Measurements from ENCODE around the gene CCR2. TPM values are rescaled to one million over a fixed set of nuclear protein-coding genes. Genes with fewer than 3 reads are reported as not detected.
"Not testable (repeated sequence)": the region's sequence is repeated elsewhere in the genome, so short reads cannot be mapped to it uniquely, and the experiment has no call there.

CCR2 gene
- total RNA-seq, 3 donors from 2014 or later: 1.2 to 3.4 (median 2.2) TPM

DNA sequence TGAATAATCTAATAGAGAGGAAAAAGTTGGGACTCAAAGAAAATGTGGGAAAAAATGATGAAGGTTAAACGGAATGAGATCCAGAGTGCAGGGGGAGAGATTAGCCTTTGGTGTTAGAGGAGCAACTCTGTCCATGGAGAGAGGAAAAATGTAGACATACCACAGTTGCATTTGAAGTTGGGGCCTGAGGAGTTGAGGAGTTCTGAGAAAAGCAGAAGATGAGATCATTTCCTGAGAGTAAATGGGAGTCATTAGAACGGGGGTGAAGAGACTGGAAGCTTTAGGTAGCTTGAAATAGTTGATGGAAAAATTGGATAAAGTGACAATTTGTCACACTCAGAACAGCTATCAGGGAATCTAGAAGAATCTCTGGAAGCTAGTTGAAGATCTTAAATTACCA, 45.6 kb downstream of the CCR2 start:
- DNase-seq (no peak), ATAC-seq (no peak)
- H3K4me3 ChIP-seq: no peak overlapping the region
- TF ChIP-seq CTCF (IDR thresholded peaks at IDR 0.05): no peak
- peaks cover 3% of the 10 kb centered on the region for H3K4me1 ChIP-seq (ENCODE audit: low read depth)
- intact Hi-C loops (cut with DNase I, micrococcal nuclease): no loop called here
- H3K9me3 ChIP-seq: no peaks in the 10 kb centered on the region
- no peaks in the 10 kb centered on the region for H3K36me3 ChIP-seq (ENCODE audit: low read depth)

DNA sequence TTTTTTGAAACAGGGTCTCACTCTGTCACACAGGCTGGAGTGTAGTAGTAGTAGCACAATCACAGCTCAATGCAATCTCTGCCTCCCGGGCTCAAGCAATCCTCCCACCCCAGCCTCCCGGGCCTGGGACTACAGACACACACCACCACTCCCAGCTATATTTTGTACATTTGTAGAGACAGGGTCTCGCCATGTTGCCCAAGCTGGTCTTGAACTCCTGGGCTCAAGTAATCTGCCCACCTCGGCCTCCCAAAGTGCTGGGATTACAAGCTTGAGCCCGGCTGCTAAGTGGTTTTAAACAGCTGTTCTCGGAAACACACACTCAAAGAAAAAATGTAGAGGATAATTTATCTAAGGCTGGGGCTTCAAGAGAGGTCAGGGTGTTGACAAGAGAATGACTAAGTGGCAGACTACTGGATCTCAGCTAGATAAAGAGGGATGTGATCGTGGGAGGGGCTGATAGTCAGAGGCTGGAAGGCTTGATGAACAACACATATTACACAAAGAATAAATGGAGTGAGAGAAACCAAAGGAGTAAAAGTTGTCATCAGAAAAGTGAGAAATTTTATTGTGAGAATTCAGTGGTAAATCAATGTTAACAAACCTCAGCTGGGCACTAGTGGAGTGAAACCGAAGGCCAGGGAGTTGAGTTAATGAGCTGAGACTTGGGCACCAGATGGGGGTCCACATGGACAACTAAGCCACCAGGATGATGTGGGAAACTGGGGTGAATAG, 46.3 kb downstream of the CCR2 start:
- no peak for TF ChIP-seq CTCF (IDR thresholded peaks at IDR 0.05)
- intact Hi-C loops (cut with DNase I, micrococcal nuclease): no loop called here
- Histone ChIP-seq H3K9me3 (no peaks in the 10 kb centered on the region), H3K4me3 (no peak overlapping the region), H3K36me3 (ENCODE audit: low read depth) (no peaks in the 10 kb centered on the region), H3K4me1 (ENCODE audit: low read depth) (peaks cover 9% of the 10 kb centered on the region)
- ATAC-seq: no peak
- no peak for DNase-seq

- ATAC-seq (no peak), DNase-seq (no peak)
- Histone ChIP-seq H3K4me3 (no peak overlapping the region), H3K36me3 (ENCODE audit: low read depth) (no peaks in the 10 kb centered on the region), H3K9me3 (no peaks in the 10 kb centered on the region), H3K4me1 (ENCODE audit: low read depth) (peaks cover 10% of the 10 kb centered on the region)
- intact Hi-C loops (cut with DNase I, micrococcal nuclease): no loop called here
- no peak for TF ChIP-seq CTCF (IDR thresholded peaks at IDR 0.05)
These were observed 46.9 kb downstream of the CCR2 start for GRCh38 chr3:46400846-46401245.

DNA sequence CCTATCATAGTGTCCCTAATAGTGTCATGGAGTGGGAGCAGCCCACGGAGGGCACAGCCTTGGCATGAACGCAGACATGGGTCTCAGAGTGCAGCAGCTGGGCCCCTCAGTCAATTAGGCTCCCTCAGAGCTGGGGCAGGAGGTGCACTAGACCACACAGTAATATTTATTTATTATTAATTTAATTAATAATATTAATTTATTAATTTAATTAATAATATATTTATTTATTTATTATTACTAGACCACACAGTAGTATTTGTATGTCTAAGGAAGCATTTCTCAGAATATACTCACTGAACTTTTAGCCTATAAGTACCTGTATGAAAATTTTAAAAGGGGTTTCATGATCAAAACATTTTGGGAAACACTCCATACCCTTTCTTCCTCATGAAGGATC, 47.7 kb downstream of the CCR2 start:
- H3K36me3 ChIP-seq (ENCODE audit: low read depth): no peaks in the 10 kb centered on the region
- DNase-seq (no peak), ATAC-seq (no peak)
- no peaks in the 10 kb centered on the region for H3K9me3 ChIP-seq
- peaks cover 18% of the 10 kb centered on the region for H3K4me1 ChIP-seq (ENCODE audit: low read depth)
- intact Hi-C loops (cut with DNase I, micrococcal nuclease): no loop called here
- H3K4me3 ChIP-seq: no peak overlapping the region
- no peak for TF ChIP-seq CTCF (IDR thresholded peaks at IDR 0.05)

DNA sequence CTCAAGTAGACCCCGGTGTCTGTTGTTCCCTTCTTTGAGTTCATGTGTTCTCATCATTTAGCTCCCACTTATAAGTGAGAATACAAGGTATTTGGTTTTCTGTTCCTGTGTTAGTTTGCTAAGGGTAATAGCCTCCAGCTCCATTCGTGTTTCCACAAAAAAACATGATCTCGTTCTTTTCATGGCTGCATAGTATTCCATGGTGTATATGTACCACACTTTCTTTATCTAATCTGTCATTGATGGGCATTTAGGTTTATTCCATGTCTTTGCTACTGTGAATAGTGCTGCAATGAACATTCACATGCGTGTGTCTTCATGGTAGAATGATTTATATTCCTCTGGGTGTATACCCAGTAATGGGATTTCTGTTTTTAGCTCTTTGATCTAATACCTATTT, 49.0 kb downstream of the CCR2 start:
- peaks cover 21% of the 10 kb centered on the region for H3K4me1 ChIP-seq (ENCODE audit: low read depth)
- H3K36me3 ChIP-seq (ENCODE audit: low read depth); H3K4me3 ChIP-seq; DNase-seq; intact Hi-C loops (cut with DNase I, micrococcal nuclease); H3K9me3 ChIP-seq; ATAC-seq: not testable (repeated sequence)

- intact Hi-C loops (cut with DNase I, micrococcal nuclease): no loop called here
- peaks cover 21% of the 10 kb centered on the region for H3K4me1 ChIP-seq (ENCODE audit: low read depth)
- TF ChIP-seq CTCF (IDR thresholded peaks at IDR 0.05): no peak
- no peak overlapping the region for H3K4me3 ChIP-seq
- H3K36me3 ChIP-seq (ENCODE audit: low read depth): no peaks in the 10 kb centered on the region
- H3K9me3 ChIP-seq: no peaks in the 10 kb centered on the region
- DNase-seq: peak; percentile 67 to 75 (median 71)
- peak; percentile 77 for ATAC-seq
These were observed 51.5 kb downstream of the CCR2 start for GRCh38 chr3:46405301-46406019.
